SJSA1 (cell line): ENCODE data around the gene BLOC1S1. TPM values are rescaled to one million over a fixed set of nuclear protein-coding genes. Genes with fewer than 3 reads are reported as not detected.
"Not testable (repeated sequence)": the region's sequence is repeated elsewhere in the genome, so short reads cannot be mapped to it uniquely, and the experiment has no call there.

Source experiments
- DNase-seq, 2 experiments: peaks; one replicate each; pipeline ENCODE4 v3.0.0-alpha.2; 2015 to 2020; ENCODE audit warnings: low spot score in 2 of 2, low read depth in 1 of 2
- H3K27ac ChIP-seq: fragments of 250-450 bp; sonication (Bioruptor Pico); 2 replicates; pipeline ENCODE4 v1.5.1; 2020; ENCODE audit warnings: mild to moderate bottlenecking, moderate library complexity
- H3K27me3 ChIP-seq: fragments of 250-450 bp; sonication (Bioruptor Pico); replicated peaks from 2 replicates; pipeline ENCODE4 v1.5.1; 2020; ENCODE audit warnings: mild to moderate bottlenecking, moderate library complexity
- H3K36me3 ChIP-seq: fragments of 250-450 bp; sonication (Bioruptor Pico); 2 replicates; pipeline ENCODE4 v1.5.1; 2020; ENCODE audit warnings: mild to moderate bottlenecking
- H3K4me1 ChIP-seq: fragments of 250-450 bp; sonication (Bioruptor Pico); replicated peaks from 2 replicates; pipeline ENCODE4 v1.6.1; 2021; ENCODE audit warnings: mild to moderate bottlenecking
- H3K4me3 ChIP-seq: fragments of 250-450 bp; sonication (Bioruptor Pico); 2 replicates; pipeline ENCODE4 v1.5.1; 2020; ENCODE audit warnings: mild to moderate bottlenecking
- H3K9me3 ChIP-seq: fragments of 250-450 bp; sonication (Bioruptor Pico); replicated peaks from 2 replicates; pipeline ENCODE4 v1.5.1; 2020; ENCODE audit warnings: mild to moderate bottlenecking
- total RNA-seq: library from RNA; depleted of rRNA; stranded (reverse); fragments of >200 nt; shearing (Covaris generic); gene quantifications from 2 replicates; pipeline ENCODE4 v1.2.3, GENCODE V29; 2014

Gene BLOC1S1
- total RNA-seq, 1 experiment from 2014 or later = 91.9 TPM

- no peaks in the 10 kb centered on the region for H3K9me3 ChIP-seq
- H3K27ac ChIP-seq = no peak overlapping the region
- H3K36me3 ChIP-seq = peaks cover 3% of the 10 kb centered on the region; the same call in 1 of the 2 replicates
- peaks cover 14% of the 10 kb centered on the region for H3K4me1 ChIP-seq
- no peaks in the 10 kb centered on the region for H3K27me3 ChIP-seq
- peak overlapping the region; percentile 54 for H3K4me3 ChIP-seq
- DNase-seq = no peak
Observed at GRCh38 chr12:55744340-55745030, 28.6 kb downstream of the BLOC1S1 start.

- no peaks in the 10 kb centered on the region for H3K27me3 ChIP-seq
- H3K9me3 ChIP-seq = no peaks in the 10 kb centered on the region
- H3K4me3 ChIP-seq = no peak overlapping the region
- H3K36me3 ChIP-seq = peaks cover 5% of the 10 kb centered on the region; the same call in 1 of the 2 replicates
- no peak for DNase-seq
- H3K27ac ChIP-seq = no peak overlapping the region
- H3K4me1 ChIP-seq = peaks cover 14% of the 10 kb centered on the region
Observed at GRCh38 chr12:55745361-55746173, 29.7 kb downstream of the BLOC1S1 start.

- no peak for DNase-seq
- Histone ChIP-seq H3K27ac (no peak overlapping the region), H3K36me3 (peaks cover 10% of the 10 kb centered on the region; the same call in 1 of the 2 replicates), H3K9me3 (no peaks in the 10 kb centered on the region), H3K4me1 (peaks cover 14% of the 10 kb centered on the region), H3K4me3 (no peak overlapping the region), H3K27me3 (no peaks in the 10 kb centered on the region)
Observed at GRCh38 chr12:55746174-55746912, 30.5 kb downstream of the BLOC1S1 start.

- Histone ChIP-seq H3K27ac (no peak overlapping the region), H3K27me3 (no peaks in the 10 kb centered on the region), H3K4me1 (peaks cover 14% of the 10 kb centered on the region), H3K36me3 (peaks cover 15% of the 10 kb centered on the region), H3K9me3 (no peaks in the 10 kb centered on the region), H3K4me3 (no peak overlapping the region)
- DNase-seq = no peak
Observed at GRCh38 chr12:55746913-55747231, 31.0 kb downstream of the BLOC1S1 start.

- no peaks in the 10 kb centered on the region for H3K9me3 ChIP-seq
- no peak overlapping the region for H3K27ac ChIP-seq
- H3K4me3 ChIP-seq = no peak overlapping the region
- no peaks in the 10 kb centered on the region for H3K27me3 ChIP-seq
- peaks cover 31% of the 10 kb centered on the region for H3K36me3 ChIP-seq
- no peak for DNase-seq
- H3K4me1 ChIP-seq = peaks cover 10% of the 10 kb centered on the region
Observed at GRCh38 chr12:55748230-55748993, 32.6 kb downstream of the BLOC1S1 start.

GRCh38 chr12:55755246-55755645 is 39.4 kb downstream of the BLOC1S1 start:
- H3K27ac ChIP-seq = no peak overlapping the region
- no peaks in the 10 kb centered on the region for H3K27me3 ChIP-seq
- H3K36me3 ChIP-seq = peaks cover 94% of the 10 kb centered on the region
- H3K4me3 ChIP-seq = no peak overlapping the region
- no peaks in the 10 kb centered on the region for H3K9me3 ChIP-seq
- no peaks in the 10 kb centered on the region for H3K4me1 ChIP-seq
- no peak for DNase-seq

GRCh38 chr12:55757701-55758100 is 41.9 kb downstream of the BLOC1S1 start:
- H3K4me3 ChIP-seq = no peak overlapping the region
- H3K36me3 ChIP-seq = peaks cover 94% of the 10 kb centered on the region

GRCh38 chr12:55758575-55758974 is 42.7 kb downstream of the BLOC1S1 start:
- not testable (repeated sequence) for H3K9me3 ChIP-seq, H3K27ac ChIP-seq, H3K4me1 ChIP-seq, H3K27me3 ChIP-seq, DNase-seq, H3K4me3 ChIP-seq
- H3K36me3 ChIP-seq = peaks cover 92% of the 10 kb centered on the region

More at GRCh38 chr12:55757701-55758100, 41.9 kb downstream of the BLOC1S1 start:
- H3K27me3 ChIP-seq = no peaks in the 10 kb centered on the region
- DNase-seq = no peak
- H3K4me1 ChIP-seq = no peaks in the 10 kb centered on the region
- H3K9me3 ChIP-seq = no peaks in the 10 kb centered on the region
- H3K27ac ChIP-seq = no peak overlapping the region

- Histone ChIP-seq H3K36me3 (peaks cover 78% of the 10 kb centered on the region), H3K4me3 (no peak overlapping the region), H3K9me3 (no peaks in the 10 kb centered on the region), H3K27me3 (no peaks in the 10 kb centered on the region), H3K4me1 (no peaks in the 10 kb centered on the region), H3K27ac (no peak overlapping the region)
- DNase-seq = no peak
Observed at GRCh38 chr12:55760663-55761062, 44.8 kb downstream of the BLOC1S1 start.

- Histone ChIP-seq H3K4me1 (no peaks in the 10 kb centered on the region), H3K27me3 (no peaks in the 10 kb centered on the region), H3K9me3 (no peaks in the 10 kb centered on the region), H3K4me3 (no peak overlapping the region), H3K36me3 (peaks cover 68% of the 10 kb centered on the region), H3K27ac (no peak overlapping the region)
- no peak for DNase-seq
Observed at GRCh38 chr12:55762646-55763045, 46.8 kb downstream of the BLOC1S1 start.

- Histone ChIP-seq H3K4me1 (no peaks in the 10 kb centered on the region), H3K9me3 (no peaks in the 10 kb centered on the region), H3K4me3 (no peak overlapping the region), H3K27me3 (no peaks in the 10 kb centered on the region), H3K27ac (no peak overlapping the region), H3K36me3 (peaks cover 61% of the 10 kb centered on the region)
- no peak for DNase-seq
Observed at GRCh38 chr12:55765736-55766290, 50.0 kb downstream of the BLOC1S1 start.

- DNase-seq = no peak
- Histone ChIP-seq H3K27ac (no peak overlapping the region), H3K4me3 (no peak overlapping the region), H3K36me3 (peaks cover 59% of the 10 kb centered on the region), H3K27me3 (no peaks in the 10 kb centered on the region), H3K9me3 (no peaks in the 10 kb centered on the region), H3K4me1 (no peaks in the 10 kb centered on the region)
Observed at GRCh38 chr12:55767156-55767555, 51.3 kb downstream of the BLOC1S1 start.
